GM18511 (cell line): ENCODE measurements around the gene MFN1.
"Not testable (repeated sequence)": the region's sequence is repeated elsewhere in the genome, so short reads cannot be mapped to it uniquely, and the experiment has no call there.

Experiments
- ATAC-seq: cut with Tn5 transposase; IDR thresholded peaks from one replicate; pipeline ENCODE4 v1.9.1; 2021; ENCODE audit warnings: mild to moderate bottlenecking, moderate library complexity; ENCODE audit not compliant: unreplicated experiment

The MFN1 gene

GRCh38 chr3:179347345-179348194 lies at the start of gene MFN1:
Gene MFN1, plus strand, starts transcription at chr3:179347709. Its CDS starts 1,143 bp downstream, at chr3:179348852.
- ATAC-seq: peak; percentile 92

DNA sequence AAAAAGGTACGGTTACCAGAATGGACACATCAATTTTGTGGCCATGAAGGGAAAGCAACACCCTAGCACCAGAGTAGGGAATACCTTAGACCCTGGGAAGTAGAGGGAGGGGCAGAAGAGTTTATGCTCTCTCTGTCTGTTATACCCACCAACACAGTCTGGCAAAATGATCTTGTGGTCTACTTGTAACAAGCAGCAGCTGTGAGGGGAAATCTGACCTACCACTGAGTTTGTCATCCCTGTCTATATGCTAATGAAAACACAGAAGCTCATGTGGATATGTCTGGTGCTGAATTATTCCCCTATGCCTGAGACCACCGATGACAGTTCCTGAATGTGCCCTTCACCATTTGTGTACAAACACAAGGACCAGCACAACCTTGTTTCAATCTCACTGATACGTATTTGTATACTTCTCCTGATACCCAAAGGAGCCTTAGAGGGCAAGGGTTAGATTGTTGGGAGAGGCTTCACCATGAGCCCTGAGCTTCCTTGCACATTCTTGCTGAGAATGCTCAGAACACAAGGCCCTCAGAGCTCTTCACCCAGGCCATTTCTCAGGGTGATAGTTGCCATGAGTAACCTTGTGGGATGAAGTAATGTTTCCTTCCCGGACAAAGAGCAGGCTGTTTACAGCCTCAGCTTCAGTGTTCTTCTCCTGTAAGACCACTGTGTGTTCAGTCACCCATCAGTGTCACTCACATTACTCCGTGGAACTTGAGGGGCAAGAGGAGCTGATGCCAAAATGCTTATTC lies 49.4 kb upstream of the MFN1 start:
- no peak for ATAC-seq

- no peak for ATAC-seq
Measured at GRCh38 chr3:179299316-179299715, 48.2 kb upstream of the MFN1 start.

DNA sequence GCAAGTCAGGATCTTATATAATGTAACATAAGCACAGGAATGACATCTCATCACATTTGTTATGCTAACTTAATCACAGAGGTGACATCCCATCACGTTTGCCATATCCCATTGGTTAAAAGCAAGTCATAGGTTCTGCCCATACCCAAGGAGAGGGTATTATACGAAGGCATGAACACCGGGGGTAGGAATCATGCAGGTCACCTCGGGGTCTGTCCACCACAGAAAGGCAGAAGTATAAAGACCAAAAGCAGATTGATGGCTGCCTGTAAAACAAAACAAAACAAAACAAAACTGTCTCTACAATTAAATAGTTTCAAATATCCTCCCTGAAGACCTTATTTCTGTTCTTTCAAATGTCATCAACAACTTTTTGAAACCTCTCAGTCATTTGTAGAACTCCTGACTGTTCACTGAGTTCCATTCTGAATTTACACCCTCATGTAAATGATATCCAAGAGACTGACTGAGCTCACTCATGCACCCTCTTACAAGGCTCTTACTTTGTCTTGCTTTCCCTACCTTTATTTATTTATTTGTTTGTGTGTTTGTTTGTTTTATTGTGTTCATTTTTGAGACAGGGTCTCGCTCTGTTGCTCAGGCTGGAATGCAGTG lies 47.4 kb upstream of the MFN1 start:
- ATAC-seq: no peak

GRCh38 chr3:179301645-179302044 lies 45.9 kb upstream of the MFN1 start:
- no peak for ATAC-seq

- no peak for ATAC-seq
Measured at GRCh38 chr3:179302111-179302510, 45.4 kb upstream of the MFN1 start.

DNA sequence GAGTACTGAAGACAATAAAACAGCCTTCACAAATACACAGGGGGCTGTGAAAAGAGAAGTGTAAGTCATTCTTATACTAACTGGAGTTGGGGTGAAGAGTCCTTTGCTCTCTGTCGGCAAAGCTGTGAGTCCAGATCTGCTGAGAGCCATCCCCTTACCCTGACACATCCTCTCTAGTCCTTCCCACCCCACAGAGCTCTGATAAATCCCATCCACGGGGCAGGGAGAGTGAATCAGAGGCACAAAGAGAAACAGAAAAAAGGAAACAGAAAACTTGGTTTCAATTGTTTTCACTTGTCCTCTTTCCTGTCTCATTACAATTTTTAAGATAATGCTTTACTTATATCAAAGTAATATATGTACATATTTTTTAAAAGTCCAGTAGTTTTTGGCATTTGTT lies 42.9 kb upstream of the MFN1 start:
- no peak for ATAC-seq

GRCh38 chr3:179307362-179307761 lies 40.1 kb upstream of the MFN1 start:
- not testable (repeated sequence) for ATAC-seq

GRCh38 chr3:179308001-179308400 lies 39.5 kb upstream of the MFN1 start:
- ATAC-seq: no peak

- ATAC-seq: peak; percentile 97
Measured at GRCh38 chr3:179309225-179310078, 38.1 kb upstream of the MFN1 start.

- ATAC-seq: no peak
Measured at GRCh38 chr3:179318876-179319275, 28.6 kb upstream of the MFN1 start.

DNA sequence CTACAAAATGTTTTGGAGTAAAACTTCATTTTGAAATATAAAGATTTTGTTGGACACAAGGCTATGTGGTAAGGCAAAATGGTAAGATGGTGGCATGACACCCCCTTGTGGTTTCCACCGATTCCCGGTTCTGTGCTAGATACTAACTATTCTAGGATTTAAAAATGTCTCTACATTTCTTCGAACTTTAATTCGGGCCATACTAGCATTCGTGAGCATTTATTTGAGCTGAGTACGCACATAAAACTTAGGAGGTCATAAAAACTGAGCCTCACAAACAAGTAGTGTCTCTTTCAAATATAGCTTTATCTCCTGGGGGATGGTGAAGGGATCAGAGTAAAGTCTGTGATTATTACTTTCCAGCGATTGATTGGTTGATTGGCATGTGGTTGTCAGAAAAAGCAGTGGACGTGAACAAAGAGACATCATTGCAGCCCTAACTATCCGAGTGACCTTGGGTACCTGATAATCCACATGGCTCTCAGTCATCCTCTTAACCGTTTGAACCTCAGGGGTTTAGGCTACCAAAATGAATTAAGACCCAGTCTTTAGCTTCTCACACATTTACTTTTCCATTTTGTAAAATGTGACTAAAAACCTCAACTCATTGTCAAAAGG lies 25.7 kb upstream of the MFN1 start:
- no peak for ATAC-seq

DNA sequence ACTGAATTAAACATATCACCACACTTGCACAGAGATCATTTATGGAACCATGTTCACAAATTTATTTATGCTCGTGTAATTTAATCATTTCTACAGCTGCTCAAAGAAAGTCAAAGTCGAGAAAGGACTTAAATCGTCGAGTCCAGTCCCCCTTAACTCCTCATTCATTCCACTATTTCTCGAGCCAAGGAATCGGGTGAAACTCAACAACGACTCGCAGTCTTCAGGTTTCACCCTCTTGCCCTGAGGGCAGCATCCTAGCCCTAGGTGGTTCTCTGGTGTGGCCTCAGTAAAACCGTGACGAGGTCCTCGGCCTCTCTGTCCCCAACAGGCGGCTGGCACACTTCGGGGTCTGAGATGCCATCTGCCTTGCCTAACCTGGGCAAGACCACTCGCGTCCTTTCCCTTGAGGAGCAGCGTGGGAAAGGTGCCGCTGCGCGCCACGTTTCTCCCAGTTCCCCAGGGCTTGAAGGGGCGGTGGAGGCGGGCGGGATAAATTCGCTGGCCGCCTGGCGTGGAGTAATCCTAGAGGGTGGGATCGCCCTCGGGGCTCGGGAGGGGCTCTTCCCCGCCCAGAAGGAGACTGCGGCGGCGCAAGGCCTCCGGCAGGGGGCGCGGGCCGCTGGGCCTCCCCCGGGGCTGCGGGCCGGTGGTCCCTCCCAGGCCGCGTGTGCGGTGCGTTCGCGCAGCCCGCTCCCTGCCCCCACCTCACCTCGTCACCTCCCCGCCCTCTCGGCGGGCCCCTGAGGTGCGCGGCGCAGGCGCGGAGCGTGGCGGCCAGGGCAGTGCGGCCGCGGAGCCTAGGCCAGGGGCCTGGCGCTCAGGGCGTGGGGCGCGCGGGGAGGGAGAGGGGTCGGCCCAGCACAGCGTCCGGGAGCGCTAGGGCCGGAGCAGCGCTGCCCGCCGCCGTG lies 25.0 kb upstream of the MFN1 start, which contains the start of gene ZNF639:
Gene ZNF639 (plus strand): TSS at position 746 of the 911 bp plus-strand sequence. CDS start 5,263 bp downstream, outside the sequence.
- ATAC-seq: peak; percentile 77

- peak; percentile 43 for ATAC-seq
Measured at GRCh38 chr3:179323197-179324110, 24.1 kb upstream of the MFN1 start.

GRCh38 chr3:179324270-179324754 lies 23.2 kb upstream of the MFN1 start:
- ATAC-seq: no peak

- no peak for ATAC-seq
Measured at GRCh38 chr3:179330438-179330837, 17.1 kb upstream of the MFN1 start.

GRCh38 chr3:179332240-179332639 lies 15.3 kb upstream of the MFN1 start:
- ATAC-seq: no peak

GRCh38 chr3:179333084-179333483 lies 14.4 kb upstream of the MFN1 start:
- ATAC-seq: no peak
